ENCODE measurements around the gene METTL21A.

The METTL21A gene

GRCh38 chr2:207612714-207613113, 12.5 kb downstream of the METTL21A start:
- H3K27me3 ChIP-seq (ENCODE audit: low read depth) = no peaks in the 10 kb centered on the region
- in situ Hi-C loops (cut with MboI; ENCODE audit: low sequenced_read_pairs) = no loop called here
- H3K36me3 ChIP-seq (replicated peaks) = peaks cover 38% of the 10 kb centered on the region
- no peak overlapping the region for H3K4me3 ChIP-seq
- DNase-seq (ENCODE audit: low spot score in 2 of 2) = no peak
- no peaks in the 10 kb centered on the region for H3K9me3 ChIP-seq
- H3K4me1 ChIP-seq = no peaks in the 10 kb centered on the region

- Histone ChIP-seq H3K9me3 (no peaks in the 10 kb centered on the region), H3K27me3 (ENCODE audit: low read depth) (no peaks in the 10 kb centered on the region), H3K4me1 (no peaks in the 10 kb centered on the region), H3K4me3 (no peak overlapping the region), H3K36me3 (replicated peaks) (peaks cover 14% of the 10 kb centered on the region)
- in situ Hi-C loops (cut with MboI; ENCODE audit: low sequenced_read_pairs) = no loop called here
- no peak for DNase-seq (ENCODE audit: low spot score in 2 of 2)
These were observed 18.4 kb downstream of the METTL21A start for GRCh38 chr2:207606829-207607228.

GRCh38 chr2:207606399-207606798, 18.8 kb downstream of the METTL21A start:
- in situ Hi-C loops (cut with MboI; ENCODE audit: low sequenced_read_pairs) = no loop called here
- peaks cover 14% of the 10 kb centered on the region for H3K36me3 ChIP-seq (replicated peaks)
- no peak for DNase-seq (ENCODE audit: low spot score in 2 of 2)

GRCh38 chr2:207603486-207603885, 21.7 kb downstream of the METTL21A start:
- Histone ChIP-seq H3K36me3 (replicated peaks) (peaks cover 8% of the 10 kb centered on the region), H3K27me3 (ENCODE audit: low read depth) (no peaks in the 10 kb centered on the region), H3K9me3 (no peaks in the 10 kb centered on the region), H3K4me3 (no peak overlapping the region), H3K4me1 (no peaks in the 10 kb centered on the region)
- in situ Hi-C loops (cut with MboI; ENCODE audit: low sequenced_read_pairs) = no loop called here
- DNase-seq (ENCODE audit: low spot score in 2 of 2) = no peak

More at GRCh38 chr2:207606399-207606798, 18.8 kb downstream of the METTL21A start:
- Histone ChIP-seq H3K27me3 (ENCODE audit: low read depth) (no peaks in the 10 kb centered on the region), H3K4me3 (no peak overlapping the region), H3K4me1 (no peaks in the 10 kb centered on the region), H3K9me3 (no peaks in the 10 kb centered on the region)

GRCh38 chr2:207601774-207602173, 23.4 kb downstream of the METTL21A start:
- Histone ChIP-seq H3K27me3 (ENCODE audit: low read depth) (no peaks in the 10 kb centered on the region), H3K4me3 (no peak overlapping the region), H3K9me3 (no peaks in the 10 kb centered on the region), H3K36me3 (replicated peaks) (peaks cover 12% of the 10 kb centered on the region), H3K4me1 (no peaks in the 10 kb centered on the region)
- DNase-seq (ENCODE audit: low spot score in 2 of 2) = no peak
- in situ Hi-C loops (cut with MboI; ENCODE audit: low sequenced_read_pairs) = no loop called here

- Histone ChIP-seq H3K4me1 (no peaks in the 10 kb centered on the region), H3K27me3 (ENCODE audit: low read depth) (no peaks in the 10 kb centered on the region), H3K4me3 (no peak overlapping the region), H3K36me3 (replicated peaks) (peaks cover 13% of the 10 kb centered on the region), H3K9me3 (no peaks in the 10 kb centered on the region)
- DNase-seq (ENCODE audit: low spot score in 2 of 2) = no peak
- in situ Hi-C loops (cut with MboI; ENCODE audit: low sequenced_read_pairs) = no loop called here
These were observed 25.0 kb downstream of the METTL21A start for GRCh38 chr2:207600231-207600630.

- Histone ChIP-seq H3K36me3 (replicated peaks) (peaks cover 8% of the 10 kb centered on the region), H3K9me3 (no peaks in the 10 kb centered on the region), H3K4me1 (no peaks in the 10 kb centered on the region), H3K27me3 (ENCODE audit: low read depth) (no peaks in the 10 kb centered on the region), H3K4me3 (no peak overlapping the region)
- no peak for DNase-seq (ENCODE audit: low spot score in 2 of 2)
- in situ Hi-C loops (cut with MboI; ENCODE audit: low sequenced_read_pairs) = no loop called here
These were observed 25.6 kb downstream of the METTL21A start for GRCh38 chr2:207599636-207600035.

GRCh38 chr2:207594731-207595130, 30.5 kb downstream of the METTL21A start:
- Histone ChIP-seq H3K4me1 (no peaks in the 10 kb centered on the region), H3K9me3 (no peaks in the 10 kb centered on the region; the same call in 1 of the 2 replicates), H3K27me3 (ENCODE audit: low read depth) (no peaks in the 10 kb centered on the region), H3K4me3 (no peak overlapping the region), H3K36me3 (replicated peaks) (peaks cover 24% of the 10 kb centered on the region)
- in situ Hi-C loops (cut with MboI; ENCODE audit: low sequenced_read_pairs) = no loop called here
- DNase-seq (ENCODE audit: low spot score in 2 of 2) = no peak

GRCh38 chr2:207594264-207594663, 30.9 kb downstream of the METTL21A start:
- H3K4me1 ChIP-seq = no peaks in the 10 kb centered on the region
- no peak for DNase-seq (ENCODE audit: low spot score in 2 of 2)
- H3K9me3 ChIP-seq = no peaks in the 10 kb centered on the region; the same call in 1 of the 2 replicates
- H3K36me3 ChIP-seq (replicated peaks) = peaks cover 24% of the 10 kb centered on the region
- in situ Hi-C loops (cut with MboI; ENCODE audit: low sequenced_read_pairs) = no loop called here
- no peaks in the 10 kb centered on the region for H3K27me3 ChIP-seq (ENCODE audit: low read depth)
- no peak overlapping the region for H3K4me3 ChIP-seq

- in situ Hi-C loops (cut with MboI; ENCODE audit: low sequenced_read_pairs) = no loop called here
- Histone ChIP-seq H3K36me3 (replicated peaks) (peaks cover 24% of the 10 kb centered on the region), H3K4me1 (no peaks in the 10 kb centered on the region), H3K4me3 (no peak overlapping the region), H3K27me3 (ENCODE audit: low read depth) (no peaks in the 10 kb centered on the region), H3K9me3 (no peaks in the 10 kb centered on the region; the same call in 1 of the 2 replicates)
- DNase-seq (ENCODE audit: low spot score in 2 of 2) = no peak
These were observed 31.9 kb downstream of the METTL21A start for GRCh38 chr2:207593277-207593676.

GRCh38 chr2:207589143-207589542, 36.1 kb downstream of the METTL21A start:
- Histone ChIP-seq H3K36me3 (replicated peaks) (peaks cover 33% of the 10 kb centered on the region), H3K4me1 (no peaks in the 10 kb centered on the region), H3K9me3 (no peaks in the 10 kb centered on the region; the same call in 1 of the 2 replicates), H3K27me3 (ENCODE audit: low read depth) (no peaks in the 10 kb centered on the region), H3K4me3 (no peak overlapping the region)
- no peak for DNase-seq (ENCODE audit: low spot score in 2 of 2)
- in situ Hi-C loops (cut with MboI; ENCODE audit: low sequenced_read_pairs) = no loop called here

GRCh38 chr2:207587305-207587704, 37.9 kb downstream of the METTL21A start:
- in situ Hi-C loops (cut with MboI; ENCODE audit: low sequenced_read_pairs) = no loop called here
- peaks cover 9% of the 10 kb centered on the region for H3K4me1 ChIP-seq
- DNase-seq (ENCODE audit: low spot score in 2 of 2) = no peak
- no peaks in the 10 kb centered on the region for H3K27me3 ChIP-seq (ENCODE audit: low read depth)
- H3K9me3 ChIP-seq = no peaks in the 10 kb centered on the region; the same call in 1 of the 2 replicates
- H3K36me3 ChIP-seq (replicated peaks) = peaks cover 31% of the 10 kb centered on the region
- no peak overlapping the region for H3K4me3 ChIP-seq

GRCh38 chr2:207584952-207585351, 40.2 kb downstream of the METTL21A start:
- no peak overlapping the region for H3K4me3 ChIP-seq
- H3K9me3 ChIP-seq = no peaks in the 10 kb centered on the region
- H3K27me3 ChIP-seq (ENCODE audit: low read depth) = no peaks in the 10 kb centered on the region
- H3K4me1 ChIP-seq = peaks cover 9% of the 10 kb centered on the region
- H3K36me3 ChIP-seq (replicated peaks) = peaks cover 31% of the 10 kb centered on the region
- DNase-seq (ENCODE audit: low spot score in 2 of 2) = no peak
- in situ Hi-C loops (cut with MboI; ENCODE audit: low sequenced_read_pairs) = no loop called here

- no peaks in the 10 kb centered on the region for H3K9me3 ChIP-seq
- no peak overlapping the region for H3K4me3 ChIP-seq
- no peak for DNase-seq (ENCODE audit: low spot score in 2 of 2)
- in situ Hi-C loops (cut with MboI; ENCODE audit: low sequenced_read_pairs) = no loop called here
- H3K36me3 ChIP-seq (replicated peaks) = peaks cover 35% of the 10 kb centered on the region
- no peaks in the 10 kb centered on the region for H3K27me3 ChIP-seq (ENCODE audit: low read depth)
- no peaks in the 10 kb centered on the region for H3K4me1 ChIP-seq
These were observed 53.8 kb downstream of the METTL21A start for GRCh38 chr2:207571370-207571769.

GRCh38 chr2:207567671-207568070, 57.5 kb downstream of the METTL21A start:
- H3K36me3 ChIP-seq (replicated peaks) = peaks cover 24% of the 10 kb centered on the region
- no peak for DNase-seq (ENCODE audit: low spot score in 2 of 2)
- in situ Hi-C loops (cut with MboI; ENCODE audit: low sequenced_read_pairs) = no loop called here
- no peaks in the 10 kb centered on the region for H3K27me3 ChIP-seq (ENCODE audit: low read depth)
- H3K4me1 ChIP-seq = no peaks in the 10 kb centered on the region
- H3K9me3 ChIP-seq = no peaks in the 10 kb centered on the region
- H3K4me3 ChIP-seq = no peak overlapping the region
